OCI-LY7 (cell line): ENCODE results near the gene UNC45B. TPM values are rescaled to one million over a fixed set of nuclear protein-coding genes. Genes with fewer than 3 reads are reported as not detected.

Experiments
- BruUV-seq: library from RNA; stranded (reverse); fragments of 400-500 nt; replicated peaks from 2 replicates; lab custom pipeline; 2021; lab: Mats Ljungman, UMichigan
- CTCF ChIA-PET: fragments of 300-600 bp; sonication (Branson Sonifier 250); formaldehyde crosslinking; loops from one replicate; lab custom pipeline; 2022; ENCODE audit warnings: antibody characterized with exemption; ENCODE audit not compliant: unreplicated experiment; lab: Charles Lee
- POLR2A ChIA-PET: fragments of 300-600 bp; sonication (Branson Sonifier 250); formaldehyde crosslinking; loops from one replicate; lab custom pipeline; 2022; ENCODE audit warnings: antibody characterized with exemption; lab: Charles Lee
- DNase-seq: peaks from one replicate; pipeline ENCODE4 v3.0.0-alpha.2; 2015; ENCODE audit warnings: low spot score
- H2AFZ ChIP-seq: fragments of 200-600 bp; sonication (generic), shearing (Covaris generic); 2 replicates; pipeline ENCODE4 v1.6.1; 2014; ENCODE audit warnings: mild to moderate bottlenecking, antibody characterized with exemption, low read length, moderate library complexity
- H3K27ac ChIP-seq: fragments of 200-600 bp; sonication (generic); 2 replicates; pipeline ENCODE4 v1.5.1; 2014; ENCODE audit warnings: mixed run types, low read depth, mild to moderate bottlenecking, moderate library complexity, low read length, inconsistent platforms; ENCODE audit not compliant: poor library complexity, severe bottlenecking
- H3K36me3 ChIP-seq: fragments of 200-600 bp; sonication (generic); 2 replicates; pipeline ENCODE4 v1.6.1; 2014; ENCODE audit warnings: mild to moderate bottlenecking, antibody characterized with exemption, low read length, moderate library complexity, mixed read lengths; ENCODE audit not compliant: insufficient read depth
- H3K4me1 ChIP-seq: fragments of 200-600 bp; sonication (generic); 2 replicates; pipeline ENCODE4 v1.5.1; 2014; ENCODE audit warnings: mild to moderate bottlenecking, low read length; ENCODE audit not compliant: insufficient read depth, poor library complexity, severe bottlenecking
- H3K4me2 ChIP-seq: fragments of 200-600 bp; sonication (generic); 2 replicates; pipeline ENCODE4 v1.6.1; 2014; ENCODE audit warnings: mild to moderate bottlenecking, low read length
- H3K4me3 ChIP-seq: fragments of 200-600 bp; sonication (generic); 2 replicates; pipeline ENCODE4 v1.5.1; 2014; ENCODE audit warnings: mild to moderate bottlenecking, low read depth, low read length; ENCODE audit not compliant: poor library complexity, severe bottlenecking
- H3K79me2 ChIP-seq: fragments of 200-600 bp; sonication (generic); 2 replicates; pipeline ENCODE4 v1.6.1; 2016; ENCODE audit warnings: low read depth, mild to moderate bottlenecking, low read length, moderate library complexity, mixed read lengths; ENCODE audit not compliant: insufficient read depth
- H3K9me2 ChIP-seq: fragments of 200-600 bp; sonication (generic); 2 replicates; pipeline ENCODE4 v1.6.1; 2016; ENCODE audit warnings: mild to moderate bottlenecking, low read length, mixed read lengths; ENCODE audit not compliant: insufficient read depth
- H3K9me3 ChIP-seq: fragments of 200-600 bp; sonication (generic); 2 replicates; pipeline ENCODE4 v1.6.1; 2014; ENCODE audit warnings: mild to moderate bottlenecking, mixed run types, low read length, mixed read lengths
- H4K20me1 ChIP-seq: fragments of 200-600 bp; sonication (generic); 2 replicates; pipeline ENCODE4 v1.6.1; 2014; ENCODE audit warnings: mild to moderate bottlenecking, antibody characterized with exemption, low read length, moderate library complexity, mixed read lengths; ENCODE audit not compliant: insufficient read depth
- CTCF ChIP-seq: fragments of 200-600 bp; sonication (generic); conservative IDR thresholded peaks from 2 replicates; pipeline ENCODE4 v1.5.1; 2014; ENCODE audit warnings: mild to moderate bottlenecking, antibody characterized with exemption, low read length, moderate library complexity, mixed read lengths
- EZH2phosphoT487 ChIP-seq: fragments of 200-600 bp; sonication (generic); IDR thresholded peaks from 2 replicates; pipeline ENCODE4 v1.6.1; 2018; ENCODE audit warnings: low read depth, borderline replicate concordance, mild to moderate bottlenecking, mixed run types, antibody characterized with exemption, low read length, moderate library complexity, mixed read lengths
- intact Hi-C: fragments of 100-400 bp; cut with micrococcal nuclease; formaldehyde crosslinking; loops from one replicate; pipeline ENCODE4 v1.10.0; 2022; ENCODE audit not compliant: unreplicated experiment
- total RNA-seq, 2 experiments: library from RNA; depleted of rRNA in 1 of 2; stranded (reverse); fragments of >200 nt in 1 of 2; shearing (Covaris generic) in 1 of 2; gene quantifications; 2 replicates each; pipeline ENCODE4 v1.2.3, GENCODE V29; 2014 to 2022

UNC45B gene
- total RNA-seq, 2 experiments from 2014 or later: not detected

GRCh38 chr17:35154196-35155165, 6.9 kb downstream of the UNC45B start:
- intact Hi-C loops: no loop called here

GRCh38 chr17:35155246-35155645, 7.6 kb downstream of the UNC45B start:
- DNase-seq: no peak
- no peak overlapping the region for H3K27ac ChIP-seq

More at GRCh38 chr17:35154196-35155165, 6.9 kb downstream of the UNC45B start:
- CTCF ChIA-PET: no interaction called here
- POLR2A ChIA-PET: no interaction called here
- no peaks in the 10 kb centered on the region for H3K9me2 ChIP-seq
- H3K4me3 ChIP-seq: no peak overlapping the region
- no peaks in the 10 kb centered on the region for H3K79me2 ChIP-seq
- no peak for DNase-seq
- H4K20me1 ChIP-seq: no peaks in the 10 kb centered on the region
- H3K4me1 ChIP-seq: no peaks in the 10 kb centered on the region
- H3K27ac ChIP-seq: no peak overlapping the region
- no peaks in the 10 kb centered on the region for H3K9me3 ChIP-seq
- no peak overlapping the region for H2AFZ ChIP-seq
- BruUV-seq: no TSS peak
- no peaks in the 10 kb centered on the region for H3K36me3 ChIP-seq
- TF ChIP-seq EZH2phosphoT487 (no peak), CTCF (no peak)
- no peak overlapping the region for H3K4me2 ChIP-seq

More at GRCh38 chr17:35155246-35155645, 7.6 kb downstream of the UNC45B start:
- Histone ChIP-seq H3K4me3 (no peak overlapping the region), H3K4me1 (no peaks in the 10 kb centered on the region), H3K79me2 (no peaks in the 10 kb centered on the region), H2AFZ (no peak overlapping the region), H3K9me3 (no peaks in the 10 kb centered on the region), H3K9me2 (no peaks in the 10 kb centered on the region), H3K36me3 (no peaks in the 10 kb centered on the region), H3K4me2 (no peak overlapping the region), H4K20me1 (no peaks in the 10 kb centered on the region)
- ChIA-PET CTCF (no interaction called here), POLR2A (no interaction called here)
- intact Hi-C loops: no loop called here
- BruUV-seq: no TSS peak
- no peak for TF ChIP-seq CTCF
